Loucy (cell line): Measurements from ENCODE around the gene RPP14.
"Not testable (repeated sequence)": the region's sequence is repeated elsewhere in the genome, so short reads cannot be mapped to it uniquely, and the experiment has no call there.

Experiments
- H2AFZ ChIP-seq: fragments of 200-600 bp; sonication (generic); 2 replicates; pipeline ENCODE4 v1.6.0; 2016; ENCODE audit warnings: antibody characterized with exemption, mild to moderate bottlenecking, low read length, moderate library complexity
- H3F3A ChIP-seq: fragments of 200-600 bp; 2 replicates; pipeline ENCODE4 v1.6.0; 2016; ENCODE audit warnings: antibody characterized with exemption, low read depth, mild to moderate bottlenecking
- H3K27me3 ChIP-seq: fragments of 200-600 bp; sonication (generic); 2 replicates; pipeline ENCODE4 v1.6.1; 2014; ENCODE audit warnings: low read length, mild to moderate bottlenecking; ENCODE audit not compliant: insufficient read depth, poor library complexity, severe bottlenecking
- H3K36me3 ChIP-seq: fragments of 200-600 bp; sonication (generic); 2 replicates; pipeline ENCODE4 v1.6.1; 2016; ENCODE audit warnings: low read length; ENCODE audit not compliant: insufficient read depth
- H3K4me1 ChIP-seq: fragments of 200-600 bp; sonication (generic); 2 replicates; pipeline ENCODE4 v1.5.1; 2014; ENCODE audit warnings: low read length, mild to moderate bottlenecking; ENCODE audit not compliant: insufficient read depth, poor library complexity, severe bottlenecking
- H3K4me2 ChIP-seq: fragments of 200-600 bp; sonication (generic); 2 replicates; pipeline ENCODE4 v1.6.0; 2014; ENCODE audit warnings: antibody characterized with exemption, low read length, low read depth, mild to moderate bottlenecking; ENCODE audit not compliant: poor library complexity, severe bottlenecking
- H3K4me3 ChIP-seq: fragments of 200-600 bp; sonication (generic); 2 replicates; pipeline ENCODE4 v1.5.1; 2014; ENCODE audit warnings: low read length, mild to moderate bottlenecking, mixed read lengths; ENCODE audit not compliant: poor library complexity, severe bottlenecking
- H3K79me2 ChIP-seq: fragments of 200-600 bp; sonication (generic); 2 replicates; pipeline ENCODE4 v1.6.1; 2014; ENCODE audit warnings: low read length; ENCODE audit not compliant: insufficient read depth
- H3K9ac ChIP-seq: fragments of 200-600 bp; sonication (generic); 2 replicates; pipeline ENCODE4 v1.6.0; 2014; ENCODE audit warnings: mild to moderate bottlenecking, low read depth, low read length, moderate library complexity; ENCODE audit not compliant: poor library complexity, severe bottlenecking
- H3K9me2 ChIP-seq: fragments of 200-600 bp; sonication (generic); replicated peaks from 2 replicates; pipeline ENCODE4 v1.6.1; 2016; ENCODE audit warnings: low read depth, low read length, mixed read lengths
- H3K9me3 ChIP-seq: fragments of 200-600 bp; sonication (generic); 2 replicates; pipeline ENCODE4 v1.6.1; 2014; ENCODE audit warnings: mild to moderate bottlenecking, antibody characterized with exemption, low read length, low read depth; ENCODE audit not compliant: insufficient read depth
- H4K20me1 ChIP-seq: fragments of 200-600 bp; sonication (generic); 2 replicates; pipeline ENCODE4 v1.6.0; 2014; ENCODE audit warnings: antibody characterized with exemption, low read length, mild to moderate bottlenecking; ENCODE audit not compliant: insufficient read depth, poor library complexity, severe bottlenecking
- CTCF ChIP-seq: fragments of 200-600 bp; sonication (generic); conservative IDR thresholded peaks from 2 replicates; pipeline ENCODE4 v1.5.1; 2014; ENCODE audit warnings: mild to moderate bottlenecking, antibody characterized with exemption, low read length
- EZH2phosphoT487 ChIP-seq: fragments of 200-600 bp; IDR thresholded peaks from 2 replicates; pipeline ENCODE4 v1.6.1; 2018; ENCODE audit warnings: antibody characterized with exemption, mild to moderate bottlenecking, moderate library complexity, borderline replicate concordance

RPP14 gene

GRCh38 chr3:58266577-58266976 lies 39.5 kb upstream of the RPP14 start:
- Histone ChIP-seq H3K36me3 (no peaks in the 10 kb centered on the region), H3K4me3 (no peak overlapping the region), H2AFZ (no peak overlapping the region), H3K9ac (no peak overlapping the region), H3K9me3 (no peaks in the 10 kb centered on the region), H3K79me2 (no peaks in the 10 kb centered on the region), H3K9me2 (no peaks in the 10 kb centered on the region), H3K4me2 (no peak overlapping the region), H3K4me1 (no peaks in the 10 kb centered on the region), H3K27me3 (no peaks in the 10 kb centered on the region), H4K20me1 (no peaks in the 10 kb centered on the region), H3F3A (no peaks in the 10 kb centered on the region)
- no peak for TF ChIP-seq EZH2phosphoT487
- TF ChIP-seq CTCF: no peak

- not testable (repeated sequence) for H3K4me3 ChIP-seq, H3F3A ChIP-seq, H2AFZ ChIP-seq, H3K27me3 ChIP-seq, H3K79me2 ChIP-seq, H4K20me1 ChIP-seq, H3K9ac ChIP-seq, H3K4me1 ChIP-seq, H3K36me3 ChIP-seq, H3K4me2 ChIP-seq, H3K9me2 ChIP-seq, H3K9me3 ChIP-seq
These were observed 38.5 kb upstream of the RPP14 start for GRCh38 chr3:58267543-58267942.

GRCh38 chr3:58269356-58269755 lies 36.7 kb upstream of the RPP14 start:
- no peaks in the 10 kb centered on the region for H3K79me2 ChIP-seq

More at GRCh38 chr3:58269356-58269755, 36.7 kb upstream of the RPP14 start:
- no peak overlapping the region for H3K4me2 ChIP-seq
- no peaks in the 10 kb centered on the region for H4K20me1 ChIP-seq
- no peaks in the 10 kb centered on the region for H3K36me3 ChIP-seq
- H3K9me3 ChIP-seq: no peaks in the 10 kb centered on the region
- H3F3A ChIP-seq: no peaks in the 10 kb centered on the region; the same call in 1 of the 2 replicates
- H3K9ac ChIP-seq: no peak overlapping the region
- TF ChIP-seq EZH2phosphoT487 (no peak), CTCF (no peak)
- H3K9me2 ChIP-seq: no peaks in the 10 kb centered on the region
- no peak overlapping the region for H3K4me3 ChIP-seq
- H3K4me1 ChIP-seq: peaks cover 3% of the 10 kb centered on the region
- H2AFZ ChIP-seq: no peak overlapping the region
- H3K27me3 ChIP-seq: no peaks in the 10 kb centered on the region
